GM15510 (cell line): ENCODE results near the gene KIZ.
A peak's percentile ranks its signal among the peaks of the same experiment; 100 is the strongest.

ENCODE experiments used
- POLR2A ChIP-seq: IDR thresholded peaks from 3 replicates; pipeline ENCODE4 v1.6.1; 2011; ENCODE audit warnings: borderline replicate concordance; ENCODE audit not compliant: insufficient read length; ENCODE audit errors: extremely low read depth

Gene KIZ

GRCh38 chr20:21125849-21126580, at the start of gene KIZ:
Gene KIZ, plus strand, starts transcription at chr20:21126082. Its CDS starts 34 bp downstream, at chr20:21126116.
- TF ChIP-seq POLR2A = peak; percentile 85

- TF ChIP-seq POLR2A = no peak
These were observed 48.0 kb upstream of the KIZ start for GRCh38 chr20:21077809-21078345.

- TF ChIP-seq POLR2A = no peak
These were observed 43.3 kb upstream of the KIZ start for GRCh38 chr20:21082584-21082983.

GRCh38 chr20:21083825-21084325, 42.0 kb upstream of the KIZ start:
- no peak for TF ChIP-seq POLR2A

- no peak for TF ChIP-seq POLR2A
These were observed 37.9 kb upstream of the KIZ start for GRCh38 chr20:21087862-21088540.

- no peak for TF ChIP-seq POLR2A
These were observed 36.5 kb upstream of the KIZ start for GRCh38 chr20:21089391-21089790.

GRCh38 chr20:21090111-21090618, 35.7 kb upstream of the KIZ start:
- TF ChIP-seq POLR2A = no peak

GRCh38 chr20:21090721-21091120, 35.2 kb upstream of the KIZ start:
- no peak for TF ChIP-seq POLR2A

- TF ChIP-seq POLR2A = no peak
These were observed 33.1 kb upstream of the KIZ start for GRCh38 chr20:21092806-21093205.

- TF ChIP-seq POLR2A = no peak
These were observed 29.4 kb upstream of the KIZ start for GRCh38 chr20:21096321-21097043.

GRCh38 chr20:21099751-21100577, 25.9 kb upstream of the KIZ start:
- no peak for TF ChIP-seq POLR2A

- no peak for TF ChIP-seq POLR2A
These were observed 25.1 kb upstream of the KIZ start for GRCh38 chr20:21100578-21101452.

GRCh38 chr20:21101453-21101931, 24.4 kb upstream of the KIZ start:
- no peak for TF ChIP-seq POLR2A

- no peak for TF ChIP-seq POLR2A
These were observed 23.8 kb upstream of the KIZ start for GRCh38 chr20:21101932-21102575.
